H1 (cell line): ENCODE measurements around the gene AMOTL2. TPM values are rescaled to one million over a fixed set of nuclear protein-coding genes. Genes with fewer than 3 reads are reported as not detected.

Experiments
- BACH1 ChIP-seq: IDR thresholded peaks from 2 replicates; pipeline ENCODE4 v1.6.1; 2012; ENCODE audit warnings: low read length, improper control_type of control experiment
- CEBPB ChIP-seq: IDR thresholded peaks from 2 replicates; pipeline ENCODE4 v1.6.1; 2012; ENCODE audit warnings: low read depth, low read length
- CTCF ChIP-seq, 3 experiments: IDR thresholded peaks; 1 replicate in 2 of 3; 2 replicates in 1 of 3; pipeline versions ENCODE4 v1.5.1 to v1.6.1; 2011; ENCODE audit warnings: low read length in 3 of 3, mild to moderate bottlenecking in 3 of 3, inconsistent platforms in 2 of 3, low read depth in 1 of 3, moderate library complexity in 1 of 3; ENCODE audit not compliant: insufficient read depth in 1 of 3; ENCODE audit errors: control extremely low read depth in 1 of 3
- EP300 ChIP-seq, 2 experiments: IDR thresholded peaks; 1 replicate in 1 of 2; 2 replicates in 1 of 2; pipeline ENCODE4 v1.6.1; 2011 to 2012; ENCODE audit warnings: low read depth in 2 of 2, low read length in 2 of 2, mild to moderate bottlenecking in 2 of 2, borderline replicate concordance in 1 of 2, inconsistent platforms in 1 of 2, moderate library complexity in 1 of 2
- JUND ChIP-seq: IDR thresholded peaks from 2 replicates; pipeline ENCODE4 v1.6.1; 2011; ENCODE audit warnings: mild to moderate bottlenecking, improper control_type of control experiment, low read length
- KDM4A ChIP-seq: IDR thresholded peaks from one replicate; pipeline ENCODE4 v1.7.1; 2012; ENCODE audit warnings: low read depth, mild to moderate bottlenecking, moderate library complexity, low read length, inconsistent platforms; ENCODE audit not compliant: severe bottlenecking
- MAFK ChIP-seq: IDR thresholded peaks from 2 replicates; pipeline ENCODE4 v1.6.1; 2012; ENCODE audit warnings: low read depth, mild to moderate bottlenecking, improper control_type of control experiment, low read length
- MAX ChIP-seq: IDR thresholded peaks from 2 replicates; pipeline ENCODE4 v1.6.1; 2012; ENCODE audit warnings: inconsistent platforms
- POU5F1 ChIP-seq: IDR thresholded peaks from 2 replicates; pipeline ENCODE4 v1.6.1; 2011; ENCODE audit warnings: low read depth, mild to moderate bottlenecking, low read length, moderate library complexity
- RAD21 ChIP-seq, 2 experiments: IDR thresholded peaks in 1 of 2; conservative IDR thresholded peaks in 1 of 2; 2 replicates each; pipeline ENCODE4 v1.6.1; 2011; ENCODE audit warnings: low read depth in 2 of 2, low read length in 2 of 2, improper control_type of control experiment in 1 of 2, inconsistent platforms in 1 of 2, mild to moderate bottlenecking in 1 of 2, moderate library complexity in 1 of 2
- RBBP5 ChIP-seq: IDR thresholded peaks from 2 replicates; pipeline ENCODE4 v1.7.1; 2012; ENCODE audit warnings: low read depth, mild to moderate bottlenecking, inconsistent platforms, low read length, moderate library complexity, borderline replicate concordance
- RXRA ChIP-seq: IDR thresholded peaks from 2 replicates; pipeline ENCODE4 v1.6.1; 2011; ENCODE audit warnings: low read depth, mild to moderate bottlenecking, low read length, moderate library complexity; ENCODE audit not compliant: insufficient read depth
- SIN3A ChIP-seq, 2 experiments: IDR thresholded peaks in 1 of 2; conservative IDR thresholded peaks in 1 of 2; 2 replicates each; pipeline ENCODE4 v1.6.1; 2011 to 2012; ENCODE audit warnings: low read length in 2 of 2, improper control_type of control experiment in 1 of 2, low read depth in 1 of 2, mild to moderate bottlenecking in 1 of 2
- SIRT6 ChIP-seq: IDR thresholded peaks from one replicate; pipeline ENCODE4 v1.7.1; 2012; ENCODE audit warnings: low read length, inconsistent platforms
- SRF ChIP-seq: IDR thresholded peaks from 2 replicates; pipeline ENCODE4 v1.6.1; 2011; ENCODE audit warnings: mild to moderate bottlenecking, low read depth, low read length, moderate library complexity
- TEAD4 ChIP-seq: IDR thresholded peaks from 2 replicates; pipeline ENCODE4 v1.6.1; 2012; ENCODE audit warnings: low read depth, low read length, inconsistent platforms, mixed read lengths
- YY1 ChIP-seq: IDR thresholded peaks from 2 replicates; pipeline ENCODE4 v1.6.1; 2011; ENCODE audit warnings: low read depth, mild to moderate bottlenecking, low read length
- polyA plus RNA-seq, 7 experiments: library from polyadenylated mRNA; depleted of rRNA in 3 of 7; stranded (reverse) in 5 of 7; unstranded in 2 of 7; fragments of >200 nt in 5 of 7; fragments of 200-250 nt in 2 of 7; gene quantifications; 1 replicate in 5 of 7; 2 replicates in 1 of 7; 4 replicates in 1 of 7; pipeline versions ENCODE4 v1.2.1 to v1.2.3, GENCODE V29; 2011 to 2013; ENCODE audit warnings: missing spikeins in 2 of 7, mixed read lengths in 2 of 7
- total RNA-seq: library from RNA; stranded (reverse); fragmentation: NEBNext Ultra II Directional; extraction: Animal tissue kit (Norgen Biotek cat#: 25700); gene quantifications from 2 replicates; pipeline ENCODE4 v1.2.1, GENCODE V29; 2021

The AMOTL2 gene
- total and polyA plus RNA-seq, 2 of the 8 experiments (the other 6 are each of a cell fraction or from before 2014, with no cell fraction given), result 19.0 to 63.7 TPM

- TF ChIP-seq MAFK, result no peak
- TF ChIP-seq KDM4A, result no peak
- TF ChIP-seq TEAD4, result peak; percentile 95
- 0 out of 4 replicates have a peak, but pooled peaks have one; percentile 28 to 68 for TF ChIP-seq SIN3A (conservative IDR thresholded peaks at IDR 0.05 in 1 of 2, IDR thresholded peaks at IDR 0.05 in 1 of 2; ENCODE audit: low read depth in 1 of 2, low read length in 2 of 2)
- TF ChIP-seq SRF, result no peak
- no peak for TF ChIP-seq BACH1
- no peak for TF ChIP-seq SIRT6
- peak; percentile 86 to 99 (median 97) for TF ChIP-seq CTCF (IDR thresholded peaks at IDR 0.05; ENCODE audit: control extremely low read depth in 1 of 3, insufficient read depth in 1 of 3, low read depth in 1 of 3, low read length in 3 of 3)
- no peak for TF ChIP-seq EP300 (IDR thresholded peaks at IDR 0.05; ENCODE audit: borderline replicate concordance in 1 of 2, low read depth in 2 of 2, low read length in 2 of 2)
- peak; percentile 99 to 100 for TF ChIP-seq RAD21 (IDR thresholded peaks at IDR 0.05 in 1 of 2, conservative IDR thresholded peaks at IDR 0.05 in 1 of 2; ENCODE audit: low read depth in 2 of 2, low read length in 2 of 2)
- TF ChIP-seq RBBP5, result peak; percentile 38; the same call in 1 of the 2 replicates
- TF ChIP-seq JUND, result 0 out of 2 replicates have a peak, but pooled peaks have one; percentile 30
- TF ChIP-seq MAX, result peak; percentile 79
- peak; percentile 37; the same call in 1 of the 2 replicates for TF ChIP-seq CEBPB
- TF ChIP-seq POU5F1, result 0 out of 2 replicates have a peak, but pooled peaks have one; percentile 2
- TF ChIP-seq YY1, result peak; percentile 39
- 0 out of 2 replicates have a peak, but pooled peaks have one; percentile 57 for TF ChIP-seq RXRA
Measured at GRCh38 chr3:134308350-134308891, 65.8 kb downstream of the AMOTL2 start (continued).
